Measurements from ENCODE around the gene NEGR1. TPM values are rescaled to one million over a fixed set of nuclear protein-coding genes. Genes with fewer than 3 reads are reported as not detected.

Gene NEGR1
- total RNA-seq, 6 donors from 2014 or later: 3.1 to 14.7 (median 8.9) TPM

DNA sequence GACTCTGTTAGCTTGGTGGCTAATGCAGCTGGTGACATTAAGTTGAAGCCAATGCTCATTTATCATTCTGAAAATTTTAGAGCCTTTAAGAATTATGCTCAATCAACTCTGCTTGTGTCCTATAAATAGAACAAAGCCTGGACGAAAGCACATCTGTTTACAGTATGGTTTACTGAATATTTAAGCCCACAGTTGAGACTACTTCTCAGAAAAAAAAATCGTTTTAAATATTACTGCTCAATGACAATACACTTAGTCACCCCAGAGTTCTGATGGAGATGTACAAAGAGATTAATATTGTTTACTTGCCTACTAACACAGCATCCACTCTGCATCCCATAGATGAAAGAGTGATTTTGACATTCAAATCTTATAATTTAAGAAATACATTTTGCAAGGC, 79.6 kb downstream of the NEGR1 start:
- Histone ChIP-seq H3K4me1 (no peaks in the 10 kb centered on the region), H3K9me3 (no peaks in the 10 kb centered on the region), H3K36me3 (no peaks in the 10 kb centered on the region), H3K27ac (no peak overlapping the region), H3K27me3 (no peaks in the 10 kb centered on the region), H3K4me3 (no peak overlapping the region)
- no peak for ATAC-seq (ENCODE audit: low FRiP score in 2 of 2)
- TF ChIP-seq, protein P1, sequence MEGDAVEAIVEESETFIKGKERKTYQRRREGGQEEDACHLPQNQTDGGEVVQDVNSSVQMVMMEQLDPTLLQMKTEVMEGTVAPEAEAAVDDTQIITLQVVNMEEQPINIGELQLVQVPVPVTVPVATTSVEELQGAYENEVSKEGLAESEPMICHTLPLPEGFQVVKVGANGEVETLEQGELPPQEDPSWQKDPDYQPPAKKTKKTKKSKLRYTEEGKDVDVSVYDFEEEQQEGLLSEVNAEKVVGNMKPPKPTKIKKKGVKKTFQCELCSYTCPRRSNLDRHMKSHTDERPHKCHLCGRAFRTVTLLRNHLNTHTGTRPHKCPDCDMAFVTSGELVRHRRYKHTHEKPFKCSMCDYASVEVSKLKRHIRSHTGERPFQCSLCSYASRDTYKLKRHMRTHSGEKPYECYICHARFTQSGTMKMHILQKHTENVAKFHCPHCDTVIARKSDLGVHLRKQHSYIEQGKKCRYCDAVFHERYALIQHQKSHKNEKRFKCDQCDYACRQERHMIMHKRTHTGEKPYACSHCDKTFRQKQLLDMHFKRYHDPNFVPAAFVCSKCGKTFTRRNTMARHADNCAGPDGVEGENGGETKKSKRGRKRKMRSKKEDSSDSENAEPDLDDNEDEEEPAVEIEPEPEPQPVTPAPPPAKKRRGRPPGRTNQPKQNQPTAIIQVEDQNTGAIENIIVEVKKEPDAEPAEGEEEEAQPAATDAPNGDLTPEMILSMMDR (IDR thresholded peaks at IDR 0.05): no peak
- TF ChIP-seq EP300 (IDR thresholded peaks at IDR 0.05): no peak
- TF ChIP-seq POLR2A (IDR thresholded peaks at IDR 0.05): no peak
- no peak for TF ChIP-seq POLR2AphosphoS5 (IDR thresholded peaks at IDR 0.05)
- 56 to 61% methylated on average over 2 of the region's 2 CpGs for WGBS, 2 donors
- no peak for DNase-seq

DNA sequence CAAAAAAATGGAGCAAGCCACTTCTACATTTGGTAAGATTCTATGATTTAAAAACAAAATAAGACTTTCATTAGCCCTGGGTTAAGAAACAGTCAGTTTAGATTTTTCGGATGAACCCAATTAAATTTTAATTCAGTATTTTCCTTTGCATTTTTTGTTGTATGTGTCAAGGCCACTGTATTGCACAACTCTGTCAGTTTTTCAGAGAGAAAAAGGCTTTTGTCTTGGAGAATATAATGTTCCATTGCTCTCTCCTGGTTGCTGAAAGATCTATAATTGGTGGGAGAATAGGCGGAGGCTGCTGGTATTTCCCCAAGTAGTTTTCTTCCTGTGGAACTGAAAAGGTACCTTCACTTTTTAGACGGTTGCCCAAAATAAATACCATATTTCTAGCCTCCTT, 84.6 kb downstream of the NEGR1 start:
- Histone ChIP-seq H3K9me3 (no peaks in the 10 kb centered on the region), H3K4me1 (no peaks in the 10 kb centered on the region), H3K27me3 (no peaks in the 10 kb centered on the region), H3K27ac (no peak overlapping the region), H3K36me3 (no peaks in the 10 kb centered on the region), H3K4me3 (no peak overlapping the region)
- TF ChIP-seq EP300 (IDR thresholded peaks at IDR 0.05): no peak
- TF ChIP-seq POLR2AphosphoS5 (IDR thresholded peaks at IDR 0.05): no peak
- TF ChIP-seq, protein P1 (IDR thresholded peaks at IDR 0.05): no peak
- TF ChIP-seq POLR2A (IDR thresholded peaks at IDR 0.05): no peak
- ATAC-seq (ENCODE audit: low FRiP score in 2 of 2) (no peak), DNase-seq (no peak)
- 68 to 69% methylated on average over 3 of the region's 3 CpGs for WGBS, 2 donors

DNA sequence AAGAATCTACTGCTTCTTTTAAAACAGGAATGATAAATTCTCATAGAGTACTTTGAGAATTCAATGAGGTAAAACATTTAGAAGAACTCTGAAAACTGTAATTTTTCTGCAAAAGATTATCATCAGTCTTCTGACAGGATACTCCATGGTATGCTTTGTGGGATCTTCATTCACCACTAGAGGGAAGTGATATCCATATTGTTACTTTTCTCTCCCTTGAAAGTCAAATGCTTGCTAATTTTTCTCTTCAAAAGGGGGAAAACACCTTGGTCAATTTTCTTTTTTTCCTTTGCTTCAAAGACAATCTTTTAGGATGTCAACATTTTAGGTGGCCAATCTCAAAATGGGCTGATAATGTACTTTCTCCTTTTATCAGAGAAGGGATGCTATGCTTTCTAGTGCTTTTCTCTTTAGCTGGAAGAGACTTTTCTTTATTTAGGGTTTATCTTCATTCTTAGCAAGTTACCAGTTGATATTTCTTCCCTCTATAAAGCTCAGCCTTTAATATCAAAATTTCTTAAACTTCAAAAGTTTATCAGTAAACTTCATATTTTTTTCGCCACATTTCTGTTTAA, 95.5 kb downstream of the NEGR1 start:
- H3K36me3 ChIP-seq: no peaks in the 10 kb centered on the region
- no peaks in the 10 kb centered on the region for H3K27me3 ChIP-seq
- ATAC-seq (ENCODE audit: low FRiP score in 2 of 2) (no peak), DNase-seq (no peak)
- TF ChIP-seq, protein P1 (IDR thresholded peaks at IDR 0.05): peak in 3 of 6 experiments; percentile 14 to 24 (median 20)
- TF ChIP-seq POLR2A (IDR thresholded peaks at IDR 0.05): no peak
- no peaks in the 10 kb centered on the region for H3K4me1 ChIP-seq
- H3K27ac ChIP-seq: no peak overlapping the region
- WGBS, 2 donors: 76 to 90% methylated on average over 1 of the region's 1 CpG
- H3K4me3 ChIP-seq: no peak overlapping the region
- H3K9me3 ChIP-seq: no peaks in the 10 kb centered on the region

DNA sequence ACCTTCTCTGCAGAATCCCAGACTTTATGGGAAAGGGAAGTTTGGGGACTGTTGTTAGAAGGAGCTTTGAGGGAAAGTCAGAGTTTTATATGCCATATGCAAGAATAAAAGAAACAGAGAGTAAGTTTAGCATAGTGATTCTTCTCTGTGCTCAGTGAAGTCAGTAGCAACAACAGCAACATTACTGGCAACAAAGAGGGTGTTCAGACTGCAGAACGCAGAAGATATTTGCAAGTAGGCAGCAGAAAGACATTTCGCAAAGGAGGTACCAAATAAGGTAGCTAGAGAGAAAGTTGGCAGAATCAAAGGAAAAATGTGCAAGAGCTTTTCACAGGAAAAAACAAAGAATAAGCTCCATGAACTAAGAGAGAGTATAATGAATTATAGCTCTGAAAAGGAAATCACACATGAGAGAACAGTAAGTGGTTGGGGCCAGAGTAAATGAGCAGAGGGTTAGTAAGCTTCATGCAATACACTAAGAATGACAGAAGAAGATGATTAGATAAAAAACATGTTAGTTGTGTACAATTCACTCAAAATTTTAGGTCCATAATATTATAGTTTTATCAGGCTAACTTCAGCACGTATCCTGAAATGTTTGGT, 98.1 kb downstream of the NEGR1 start:
- Histone ChIP-seq H3K9me3 (no peaks in the 10 kb centered on the region), H3K27ac (no peak overlapping the region), H3K4me3 (no peak overlapping the region), H3K27me3 (no peaks in the 10 kb centered on the region), H3K36me3 (no peaks in the 10 kb centered on the region), H3K4me1 (no peaks in the 10 kb centered on the region)
- 69 to 73% methylated on average over 3 of the region's 3 CpGs for WGBS, 2 donors
- no peak for TF ChIP-seq EP300 (IDR thresholded peaks at IDR 0.05)
- TF ChIP-seq POLR2AphosphoS5 (IDR thresholded peaks at IDR 0.05): no peak
- no peak for TF ChIP-seq POLR2A (IDR thresholded peaks at IDR 0.05)
- TF ChIP-seq, protein P1 (IDR thresholded peaks at IDR 0.05): no peak
- DNase-seq: no peak
- ATAC-seq (ENCODE audit: low FRiP score in 2 of 2): no peak

DNA sequence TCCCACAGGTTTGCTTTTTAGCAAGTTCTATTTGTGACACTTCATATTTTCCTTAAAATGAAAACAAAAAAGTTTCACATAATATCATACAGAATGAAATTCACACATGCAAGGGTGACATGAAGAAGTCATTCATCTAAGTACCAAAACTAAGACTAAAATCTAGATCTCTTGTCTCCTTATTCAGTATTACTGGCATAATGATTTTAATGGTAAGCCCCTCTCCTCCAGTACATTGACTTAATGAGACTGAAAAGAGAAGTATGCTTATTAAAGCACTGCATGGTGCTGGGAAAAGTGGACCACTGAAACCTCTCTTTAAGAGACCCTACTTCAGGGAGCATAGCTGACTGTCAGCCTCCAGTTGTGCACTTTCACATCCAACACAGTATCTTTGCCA, 99.5 kb downstream of the NEGR1 start:
- no peak overlapping the region for H3K4me3 ChIP-seq
- H3K36me3 ChIP-seq: no peaks in the 10 kb centered on the region
- H3K27me3 ChIP-seq: no peaks in the 10 kb centered on the region

More for the DNA sequence above, 99.5 kb downstream of the NEGR1 start:
- no peak for ATAC-seq (ENCODE audit: low FRiP score in 2 of 2)
- H3K9me3 ChIP-seq: no peaks in the 10 kb centered on the region
- DNase-seq: no peak
- no peak for TF ChIP-seq POLR2AphosphoS5 (IDR thresholded peaks at IDR 0.05)
- TF ChIP-seq POLR2A (IDR thresholded peaks at IDR 0.05): no peak
- TF ChIP-seq, protein P1 (IDR thresholded peaks at IDR 0.05): no peak
- TF ChIP-seq EP300 (IDR thresholded peaks at IDR 0.05): no peak
- no peaks in the 10 kb centered on the region for H3K4me1 ChIP-seq
- no peak overlapping the region for H3K27ac ChIP-seq

Measured in upper lobe of left lung (tissue), 6 donors.